Testis (tissue), 3 donors: ENCODE data around the gene FIZ1. TPM values are rescaled to one million over a fixed set of nuclear protein-coding genes. Genes with fewer than 3 reads are reported as not detected.

Source experiments
- DNase-seq: peaks from one replicate; pipeline ENCODE4 v3.0.0-alpha.2; 2019
- H3K27ac ChIP-seq, 2 donors: fragments of 200-600 bp; sonication (generic); one replicate each; pipeline ENCODE4 v1.5.1; 2019
- H3K27me3 ChIP-seq: fragments of 200-600 bp; sonication (generic); one replicate; pipeline ENCODE4 v1.5.1; 2019
- H3K36me3 ChIP-seq: fragments of 200-600 bp; sonication (generic); one replicate; pipeline ENCODE4 v1.5.1; 2017; ENCODE audit warnings: low read depth; ENCODE audit errors: missing control alignments
- H3K4me1 ChIP-seq: fragments of 200-600 bp; sonication (generic); one replicate; pipeline ENCODE4 v1.5.1; 2019
- H3K4me3 ChIP-seq, 2 donors: fragments of 200-600 bp; sonication (generic); one replicate each; pipeline ENCODE4 v1.5.1; 2017 to 2019
- H3K9me3 ChIP-seq: fragments of 200-600 bp; sonication (generic); one replicate; pipeline ENCODE4 v1.5.1; 2017
- CTCF ChIP-seq, 3 experiments: fragments of 450-650 bp in 2 of 3; fragments of 200-600 bp in 1 of 3; sonication (generic) in 1 of 3; IDR thresholded peaks; one replicate each; pipeline ENCODE4 v1.5.1; 2016 to 2019; ENCODE audit warnings: antibody characterized with exemption in 3 of 3, mild to moderate bottlenecking in 2 of 3, moderate library complexity in 1 of 3
- POLR2A ChIP-seq: fragments of 450-650 bp; IDR thresholded peaks from one replicate; pipeline ENCODE4 v1.6.1; 2017; ENCODE audit warnings: antibody characterized with exemption, mild to moderate bottlenecking, moderate library complexity
- WGBS, 2 donors: methylation state at CpG; one replicate each; pipeline ENCODE4 v1.1.5; 2018; 5-methylcytosine and 5-hydroxymethylcytosine counted together
- intact Hi-C: fragments of 100-400 bp; cut with DNase I; formaldehyde crosslinking; loops from one replicate; pipeline ENCODE4 v1.15.1; 2023; ENCODE audit warnings: low total_unique reads
- polyA plus RNA-seq: library from polyadenylated mRNA; stranded (reverse); fragments of 350-450 nt; fragmentation: Illumina TruSeq; extraction: RNeasy Lipid Tissue Mini Kit (QIAGEN cat#74804); gene quantifications from one replicate; pipeline ENCODE4 v1.2.3, GENCODE V29; 2014; ENCODE audit warnings: low read depth, low replicate concordance; ENCODE audit not compliant: insufficient read depth
- total RNA-seq, 2 donors: library from RNA; depleted of rRNA; stranded (reverse); fragments of >200 nt; gene quantifications; one replicate each; pipeline ENCODE4 v1.2.3, GENCODE V29; 2016

FIZ1 gene
- total and polyA plus RNA-seq, 3 donors from 2014 or later = 8.5 to 17.4 (median 16.5) TPM

- intact Hi-C loops = no loop called here
- no peak for DNase-seq
- no peaks in the 10 kb centered on the region for H3K9me3 ChIP-seq
- H3K27ac ChIP-seq = no peak overlapping the region
- H3K4me1 ChIP-seq = peaks cover 20% of the 10 kb centered on the region
- WGBS, 2 donors = 62 to 81% methylated on average over 13 to 55 of the region's 55 CpGs
- no peak for TF ChIP-seq CTCF (IDR thresholded peaks at IDR 0.05)
- no peak for TF ChIP-seq POLR2A
- no peaks in the 10 kb centered on the region for H3K27me3 ChIP-seq
- no peaks in the 10 kb centered on the region for H3K36me3 ChIP-seq
- H3K4me3 ChIP-seq = peak overlapping the region in 1 of 2 donors; percentile 45
Observed at GRCh38 chr19:55621673-55622231, 22.4 kb upstream of the FIZ1 start.

- WGBS, 2 donors = 41 to 61% methylated on average over 2 to 9 of the region's 9 CpGs
- Histone ChIP-seq H3K36me3 (no peaks in the 10 kb centered on the region), H3K9me3 (no peaks in the 10 kb centered on the region), H3K4me3 (no peak overlapping the region), H3K4me1 (peaks cover 20% of the 10 kb centered on the region), H3K27ac (no peak overlapping the region), H3K27me3 (no peaks in the 10 kb centered on the region)
- DNase-seq = no peak
- intact Hi-C loops = no loop called here
- TF ChIP-seq POLR2A = no peak
- no peak for TF ChIP-seq CTCF (IDR thresholded peaks at IDR 0.05)
Observed at GRCh38 chr19:55621205-55621672, 21.9 kb upstream of the FIZ1 start.

GRCh38 chr19:55620410-55621204 lies 21.3 kb upstream of the FIZ1 start:
- TF ChIP-seq CTCF (IDR thresholded peaks at IDR 0.05) (no peak), POLR2A (no peak)
- peaks cover 20% of the 10 kb centered on the region for H3K4me1 ChIP-seq
- intact Hi-C loops = no loop called here
- no peak for DNase-seq
- H3K27ac ChIP-seq = no peak overlapping the region
- no peaks in the 10 kb centered on the region for H3K27me3 ChIP-seq
- 87 to 88% methylated on average over 11 to 12 of the region's 12 CpGs for WGBS, 2 donors
- H3K36me3 ChIP-seq = no peaks in the 10 kb centered on the region
- no peaks in the 10 kb centered on the region for H3K9me3 ChIP-seq
- no peak overlapping the region for H3K4me3 ChIP-seq

GRCh38 chr19:55619286-55619685 lies 20.0 kb upstream of the FIZ1 start:
- intact Hi-C loops = no loop called here
- no peak overlapping the region for H3K4me3 ChIP-seq
- no peaks in the 10 kb centered on the region for H3K36me3 ChIP-seq
- no peaks in the 10 kb centered on the region for H3K27me3 ChIP-seq
- no peak for DNase-seq
- no peak overlapping the region for H3K27ac ChIP-seq
- H3K4me1 ChIP-seq = peaks cover 15% of the 10 kb centered on the region
- TF ChIP-seq POLR2A (no peak), CTCF (IDR thresholded peaks at IDR 0.05) (no peak)
- H3K9me3 ChIP-seq = no peaks in the 10 kb centered on the region
- WGBS, 2 donors = 83 to 86% methylated on average over 3 of the region's 3 CpGs
